Astrocyte (in vitro differentiated cells and primary cell): ENCODE data around the gene DNHD1. TPM values are rescaled to one million over a fixed set of nuclear protein-coding genes. Genes with fewer than 3 reads are reported as not detected.

Experiments
- DNase-seq: peaks from one replicate; pipeline ENCODE4 v3.0.0-alpha.2; 2010; ENCODE audit warnings: low read depth
- FAIRE-seq: peaks from 2 replicates; lab custom pipeline; 2011; peaks lifted over from hg19 to GRCh38; lab: Jason Lieb, UNC
- H2AFZ ChIP-seq: 2 replicates; pipeline ENCODE4 v1.6.0; 2012; ENCODE audit warnings: low read depth, low read length, inconsistent platforms
- H3K27ac ChIP-seq: 2 replicates; pipeline ENCODE4 v1.5.1; 2011; ENCODE audit warnings: low read depth, low read length, inconsistent platforms
- H3K27me3 ChIP-seq: 2 replicates; pipeline ENCODE4 v1.6.0; 2011; ENCODE audit warnings: low read length, inconsistent platforms; ENCODE audit not compliant: insufficient read depth
- H3K36me3 ChIP-seq: 2 replicates; pipeline ENCODE4 v1.5.1; 2011; ENCODE audit warnings: low read length, inconsistent platforms; ENCODE audit not compliant: insufficient read depth
- H3K4me1 ChIP-seq: 2 replicates; pipeline ENCODE4 v1.5.1; 2011; ENCODE audit warnings: low read length, inconsistent platforms; ENCODE audit not compliant: insufficient read depth
- H3K4me2 ChIP-seq: 2 replicates; pipeline ENCODE4 v1.6.0; 2012; ENCODE audit warnings: low read length, inconsistent platforms
- H3K4me3 ChIP-seq: 2 replicates; pipeline ENCODE4 v1.5.1; 2011; ENCODE audit warnings: low read depth, mild to moderate bottlenecking, low read length, inconsistent platforms; ENCODE audit not compliant: insufficient read depth
- H3K79me2 ChIP-seq: 2 replicates; pipeline ENCODE4 v1.6.0; 2012; ENCODE audit warnings: mild to moderate bottlenecking, low read length, inconsistent platforms; ENCODE audit not compliant: insufficient read depth
- H3K9ac ChIP-seq: 2 replicates; pipeline ENCODE4 v1.6.0; 2012; ENCODE audit warnings: mild to moderate bottlenecking, low read length, inconsistent platforms
- H3K9me3 ChIP-seq: 2 replicates; pipeline ENCODE4 v1.5.1; 2012; ENCODE audit warnings: low read depth, mild to moderate bottlenecking, low read length, inconsistent platforms; ENCODE audit not compliant: insufficient read depth
- H4K20me1 ChIP-seq: 2 replicates; pipeline ENCODE4 v1.6.0; 2012; ENCODE audit warnings: low read length, inconsistent platforms; ENCODE audit not compliant: insufficient read depth
- H3K27ac Mint-ChIP-seq: one replicate; pipeline ENCODE4 v1.8.0; 2021; ENCODE audit warnings: mild to moderate bottlenecking, mixed read lengths; ENCODE audit not compliant: unreplicated experiment
- H3K27me3 Mint-ChIP-seq: one replicate; pipeline ENCODE4 v1.8.0; 2021; ENCODE audit warnings: low read depth, mixed read lengths; ENCODE audit not compliant: unreplicated experiment
- H3K36me3 Mint-ChIP-seq: one replicate; pipeline ENCODE4 v1.8.0; 2021; ENCODE audit warnings: low read depth, mixed read lengths; ENCODE audit not compliant: unreplicated experiment
- H3K4me1 Mint-ChIP-seq: one replicate; pipeline ENCODE4 v1.8.0; 2021; ENCODE audit warnings: low read depth, mixed read lengths; ENCODE audit not compliant: unreplicated experiment
- H3K4me3 Mint-ChIP-seq: one replicate; pipeline ENCODE4 v1.8.0; 2021; ENCODE audit warnings: mild to moderate bottlenecking, moderate library complexity, mixed read lengths; ENCODE audit not compliant: unreplicated experiment
- H3K9me3 Mint-ChIP-seq: one replicate; pipeline ENCODE4 v1.8.0; 2021; ENCODE audit warnings: mild to moderate bottlenecking, mixed read lengths; ENCODE audit not compliant: unreplicated experiment
- CTCF ChIP-seq: IDR thresholded peaks from 2 replicates; pipeline ENCODE4 v1.5.1; 2011; ENCODE audit warnings: low read depth, mild to moderate bottlenecking, inconsistent platforms, low read length, moderate library complexity; ENCODE audit not compliant: insufficient read depth
- EZH2 ChIP-seq: IDR thresholded peaks from 2 replicates; pipeline ENCODE4 v1.6.1; 2012; ENCODE audit warnings: mild to moderate bottlenecking, low read length, inconsistent platforms; ENCODE audit not compliant: insufficient read depth
- total RNA-seq: library from RNA; stranded (reverse); gene quantifications from 2 replicates; pipeline ENCODE4 v1.2.1, GENCODE V29; 2021

DNHD1 gene
- total RNA-seq, 1 donor from 2014 or later: 8.2 TPM

GRCh38 chr11:6458352-6459098 is 38.6 kb upstream of the DNHD1 start:
- no peaks in the 10 kb centered on the region for H3K9me3 Mint-ChIP-seq
- FAIRE-seq: no peak
- Histone ChIP-seq H3K27ac (no peak overlapping the region), H3K36me3 (peaks cover 16% of the 10 kb centered on the region), H3K9me3 (no peaks in the 10 kb centered on the region), H4K20me1 (peaks cover 8% of the 10 kb centered on the region), H3K27me3 (no peaks in the 10 kb centered on the region), H3K79me2 (no peaks in the 10 kb centered on the region), H3K4me3 (no peak overlapping the region), H3K9ac (no peak overlapping the region), H2AFZ (no peak overlapping the region), H3K4me2 (no peak overlapping the region), H3K4me1 (no peaks in the 10 kb centered on the region)
- no peaks in the 10 kb centered on the region for H3K4me1 Mint-ChIP-seq
- TF ChIP-seq CTCF (no peak), EZH2 (no peak)
- H3K36me3 Mint-ChIP-seq: peaks cover 9% of the 10 kb centered on the region
- no peak for DNase-seq
- no peaks in the 10 kb centered on the region for H3K27me3 Mint-ChIP-seq
- no peak overlapping the region for H3K27ac Mint-ChIP-seq
- H3K4me3 Mint-ChIP-seq: no peak overlapping the region

GRCh38 chr11:6459099-6459450 is 38.0 kb upstream of the DNHD1 start:
- Histone ChIP-seq H3K4me2 (no peak overlapping the region), H3K27me3 (no peaks in the 10 kb centered on the region), H3K36me3 (peaks cover 21% of the 10 kb centered on the region), H4K20me1 (peaks cover 8% of the 10 kb centered on the region), H3K27ac (no peak overlapping the region), H3K4me1 (no peaks in the 10 kb centered on the region), H3K9ac (no peak overlapping the region), H3K4me3 (no peak overlapping the region), H3K79me2 (no peaks in the 10 kb centered on the region), H2AFZ (no peak overlapping the region), H3K9me3 (no peaks in the 10 kb centered on the region)
- FAIRE-seq (no peak), DNase-seq (no peak)
- no peaks in the 10 kb centered on the region for H3K4me1 Mint-ChIP-seq
- H3K36me3 Mint-ChIP-seq: peaks cover 13% of the 10 kb centered on the region
- no peak overlapping the region for H3K27ac Mint-ChIP-seq
- H3K27me3 Mint-ChIP-seq: no peaks in the 10 kb centered on the region
- TF ChIP-seq CTCF (no peak), EZH2 (no peak)
- no peak overlapping the region for H3K4me3 Mint-ChIP-seq
- no peaks in the 10 kb centered on the region for H3K9me3 Mint-ChIP-seq
